HepG2 (cell line): ENCODE results near the gene ANKS6. TPM values are rescaled to one million over a fixed set of nuclear protein-coding genes. Genes with fewer than 3 reads are reported as not detected.

Experiments
- ATAC-seq: fragments of 200-7000 bp; cut with Tn5 transposase; 3 replicates; pipeline ENCODE4 v1.9.1; 2020; ENCODE audit warnings: mild to moderate bottlenecking, moderate library complexity
- BruUV-seq: library from RNA; stranded (reverse); fragments of 400-500 nt; replicated peaks from 2 replicates; lab custom pipeline; 2021; lab: Mats Ljungman, UMichigan
- CTCF ChIA-PET: fragments of 300-600 bp; formaldehyde crosslinking; extraction: SDS; loops from one replicate; lab custom pipeline; 2021; ENCODE audit warnings: low total read pairs, inconsistent platforms, low intra/inter-chr PET ratio; lab: Yijun Ruan, JAX
- POLR2A ChIA-PET: fragments of 350-600 bp; sonication (Branson Sonifier 250); formaldehyde crosslinking; loops from one replicate; lab custom pipeline; 2020; ENCODE audit warnings: antibody characterized with exemption, inconsistent platforms; lab: Yijun Ruan, JAX
- DNase-seq: peaks from one replicate; pipeline ENCODE4 v3.0.0-alpha.2; 2015; ENCODE audit warnings: low spot score
- FAIRE-seq: peaks from 3 replicates; lab custom pipeline; 2011; peaks lifted over from hg19 to GRCh38; lab: Jason Lieb, UNC
- H2AFZ ChIP-seq: one replicate; pipeline ENCODE4 v1.6.1; 2011; ENCODE audit warnings: low read length, inconsistent platforms
- H3K27ac ChIP-seq: fragments of 300-600 bp; 3 replicates; pipeline ENCODE4 v1.8.0; 2011; ENCODE audit warnings: mixed run types, mild to moderate bottlenecking, mixed read lengths, low read length, inconsistent platforms; ENCODE audit not compliant: insufficient read depth; ENCODE audit errors: extremely low read length
- H3K27me3 ChIP-seq, 2 experiments: fragments of 200-600 bp in 1 of 2; 2 replicates in 1 of 2; 3 replicates in 1 of 2; pipeline versions ENCODE4 v1.6.0 to v1.8.0; 2011; ENCODE audit warnings: low read length in 2 of 2, mild to moderate bottlenecking in 2 of 2, moderate library complexity in 2 of 2, inconsistent platforms in 1 of 2; ENCODE audit not compliant: insufficient read depth in 2 of 2, control insufficient read depth in 1 of 2
- H3K36me3 ChIP-seq, 2 experiments: fragments of 200-600 bp in 1 of 2; replicated peaks in 1 of 2; 2 replicates in 1 of 2; 3 replicates in 1 of 2; pipeline versions ENCODE4 v1.5.1 to v1.8.0; 2011; ENCODE audit warnings: low read length in 2 of 2, inconsistent platforms in 1 of 2; ENCODE audit not compliant: insufficient read depth in 2 of 2, control insufficient read depth in 1 of 2
- H3K4me1 ChIP-seq: 2 replicates; pipeline ENCODE4 v1.5.1; 2012; ENCODE audit warnings: low read length, inconsistent platforms; ENCODE audit not compliant: insufficient read depth
- H3K4me2 ChIP-seq: 2 replicates; pipeline ENCODE4 v1.6.0; 2011; ENCODE audit warnings: low read depth, low read length, inconsistent platforms
- H3K4me3 ChIP-seq, 3 experiments: fragments of 200-600 bp in 1 of 3; sonication (generic), shearing (Covaris generic) in 1 of 3; replicated peaks in 1 of 3; 2 replicates each; pipeline ENCODE4 v1.5.1; 2011 to 2016; ENCODE audit warnings: low read length in 3 of 3, inconsistent platforms in 2 of 3, low read depth in 2 of 3, mild to moderate bottlenecking in 2 of 3, control low read depth in 1 of 3, mixed read lengths in 1 of 3; ENCODE audit not compliant: insufficient read depth in 1 of 3
- H3K79me2 ChIP-seq: one replicate; pipeline ENCODE4 v1.6.1; 2011; ENCODE audit warnings: low read length, inconsistent platforms; ENCODE audit not compliant: insufficient read depth
- H3K9ac ChIP-seq: 2 replicates; pipeline ENCODE4 v1.6.0; 2011; ENCODE audit warnings: mild to moderate bottlenecking, low read depth, low read length, inconsistent platforms; ENCODE audit not compliant: insufficient read depth
- H3K9me3 ChIP-seq: 2 replicates; pipeline ENCODE4 v1.5.1; 2012; ENCODE audit warnings: mild to moderate bottlenecking, low read length
- H4K20me1 ChIP-seq: 2 replicates; pipeline ENCODE4 v1.6.0; 2011; ENCODE audit warnings: inconsistent platforms, mild to moderate bottlenecking, low read length, moderate library complexity; ENCODE audit not compliant: insufficient read depth
- ISL2 ChIP-seq: sonication (generic); formaldehyde crosslinking; IDR thresholded peaks from 2 replicates; pipeline ENCODE4 v1.5.0; 2020; ENCODE audit warnings: missing genetic modification reagents
- MAFK ChIP-seq, 2 experiments: IDR thresholded peaks in 1 of 2; conservative IDR thresholded peaks in 1 of 2; 2 replicates each; pipeline ENCODE4 v1.6.1; 2011; ENCODE audit warnings: improper control_type of control experiment in 2 of 2, low read length in 2 of 2
- NFRKB ChIP-seq: fragments of 450-650 bp; IDR thresholded peaks from 2 replicates; pipeline ENCODE4 v1.6.1; 2017
- NR2F2 ChIP-seq: IDR thresholded peaks from 2 replicates; pipeline ENCODE4 v1.6.1; 2012; ENCODE audit warnings: low read depth, inconsistent platforms, borderline replicate concordance
- PCBP2 ChIP-seq: fragments of 200-400 bp; formaldehyde crosslinking; optimal IDR thresholded peaks from 2 replicates; pipeline ENCODE3; 2018; ENCODE audit warnings: low read length, low read depth; ENCODE audit not compliant: poor library complexity, severe bottlenecking
- TGIF2 ChIP-seq: IDR thresholded peaks from 2 replicates; pipeline ENCODE4 v1.6.1; 2016; ENCODE audit warnings: control low read depth, missing compliant biosample characterization
- ZNF780A ChIP-seq: sonication (generic); formaldehyde crosslinking; IDR thresholded peaks from 2 replicates; pipeline ENCODE4 v1.8.0; 2022; ENCODE audit warnings: mild to moderate bottlenecking, missing genetic modification reagents, moderate library complexity
- WGBS: methylation state at CpG from one replicate; pipeline ENCODE4 v1.1.6; 2017; ENCODE audit warnings: low lambda C conversion rate; 5-methylcytosine and 5-hydroxymethylcytosine counted together
- in situ Hi-C: cut with HindIII; loops from 2 replicates; pipeline ENCODE4 v1.10.0; 2017; ENCODE audit warnings: low pct_unique_long_range_greater_than_20kb; ENCODE audit not compliant: extremely low pct_ligation_motif_present
- intact Hi-C: fragments of 100-400 bp; cut with micrococcal nuclease; formaldehyde crosslinking; loops from one replicate; pipeline ENCODE4 v1.10.0; 2022; ENCODE audit not compliant: unreplicated experiment
- polyA plus RNA-seq, 8 experiments: library from polyadenylated mRNA; depleted of rRNA in 3 of 8; stranded (reverse) in 7 of 8; unstranded in 1 of 8; fragments of >200 nt; fragmentation: Illumina TruSeq in 4 of 8; extraction: Trizol in 4 of 8; gene quantifications; 2 replicates each; pipeline versions ENCODE4 v1.2.1 to v1.2.3, GENCODE V29; 2011 to 2016; ENCODE audit warnings: low read depth in 4 of 8, missing spikeins in 1 of 8, mixed read lengths in 1 of 8; ENCODE audit not compliant: insufficient read depth in 1 of 8
- total RNA-seq, 5 experiments: library from RNA; depleted of rRNA; stranded (reverse); fragments of >200 nt; fragmentation: Illumina TruSeq; extraction: Trizol; gene quantifications; 2 replicates each; pipeline ENCODE4 v1.2.3, GENCODE V29; 2016; ENCODE audit warnings: low read depth in 1 of 5
- TF ChIP-seq, protein P1 (sequence below): sonication (generic); formaldehyde crosslinking; IDR thresholded peaks from 2 replicates; pipeline ENCODE4 v1.4.0; 2020; ENCODE audit warnings: missing genetic modification reagents; ENCODE audit errors: not compliant biosample characterization

ANKS6 gene
- total and polyA plus RNA-seq, 2 of the 13 experiments (the other 11 are each of a cell fraction or from before 2014, with no cell fraction given) = 8.8 to 10.7 TPM

DNA sequence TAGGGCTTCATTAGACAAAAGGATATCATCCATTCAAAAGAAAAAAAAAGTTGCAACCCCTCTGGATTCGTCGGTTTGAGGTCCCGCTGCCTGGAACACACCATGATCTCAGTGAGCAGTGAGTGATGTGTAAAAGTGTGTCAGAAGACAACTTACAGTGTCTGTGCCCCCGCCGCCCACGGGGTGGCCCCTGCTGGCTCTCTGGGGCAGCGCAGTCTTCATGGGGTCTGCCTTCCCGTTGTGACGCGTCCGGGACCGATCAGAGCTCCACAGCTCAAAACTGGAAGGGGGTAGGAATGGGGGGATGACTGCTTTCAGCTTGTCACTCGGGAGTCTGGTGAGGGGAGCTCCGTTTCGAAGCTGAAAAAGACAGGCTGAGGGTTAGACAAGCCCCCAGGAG is 22.6 kb downstream of the ANKS6 start:
- Histone ChIP-seq H3K4me1 (peaks cover 17% of the 10 kb centered on the region), H3K36me3 (peaks cover 0 to 1% of the 10 kb centered on the region in 2 experiments; a peak in 1 of 5 replicates)

DNA sequence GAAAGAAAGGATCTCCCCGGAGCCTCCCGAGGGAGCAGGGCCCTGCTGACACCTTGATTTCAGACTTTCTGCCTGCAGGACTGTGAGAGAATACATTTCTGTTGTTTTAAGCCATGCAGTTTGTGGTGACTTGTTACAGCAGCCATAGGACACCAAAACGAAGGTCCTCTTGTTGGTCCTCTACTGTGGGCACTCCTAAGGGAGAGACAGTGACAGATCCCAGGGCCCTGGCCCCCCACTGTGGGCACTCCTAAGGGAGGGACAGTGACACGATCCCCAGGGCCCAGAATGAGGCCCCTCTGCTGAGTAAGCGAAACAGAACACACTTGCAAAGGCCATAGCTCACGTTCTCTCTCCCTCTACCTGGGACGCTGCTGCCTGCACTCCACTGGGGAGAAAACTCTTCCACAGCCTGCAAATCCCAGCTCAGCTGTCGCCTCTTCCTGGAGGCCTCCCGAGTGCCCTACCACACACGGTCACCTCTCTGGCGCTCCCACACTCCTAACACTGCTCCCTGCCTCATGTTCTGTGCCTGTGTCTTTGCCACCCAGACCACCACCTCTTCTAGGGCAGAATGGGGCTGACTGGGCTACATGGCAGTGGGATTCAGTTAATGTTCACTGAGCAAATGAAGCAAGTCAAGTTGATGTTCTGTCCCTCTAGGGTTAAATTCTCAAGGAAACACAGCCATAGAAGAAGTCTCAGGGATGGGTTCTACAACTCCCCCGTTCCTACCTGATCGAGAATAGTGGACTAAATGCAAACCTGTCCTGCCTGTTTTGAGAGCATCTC is 23.8 kb downstream of the ANKS6 start:
- Histone ChIP-seq H3K4me1 (peaks cover 11% of the 10 kb centered on the region), H2AFZ (no peak overlapping the region), H3K9me3 (no peaks in the 10 kb centered on the region), H3K4me3 (no peak overlapping the region), H3K9ac (no peak overlapping the region), H3K27me3 (no peaks in the 10 kb centered on the region), H3K27ac (no peak overlapping the region), H3K36me3 (peaks cover 0 to 2% of the 10 kb centered on the region in 2 experiments; a peak in 2 of 5 replicates), H3K79me2 (no peaks in the 10 kb centered on the region)
- BruUV-seq = no TSS peak
- DNase-seq (no peak), FAIRE-seq (no peak)
- intact Hi-C loops (no loop called here), in situ Hi-C loops (no loop called here)
- 91% methylated on average over 10 of the region's 13 CpGs for WGBS
- POLR2A ChIA-PET = no interaction called here
- CTCF ChIA-PET = no interaction called here
- no peak for TF ChIP-seq PCBP2
- peak; percentile 57 to 62 for TF ChIP-seq MAFK (conservative IDR thresholded peaks at IDR 0.05 in 1 of 2, IDR thresholded peaks at IDR 0.05 in 1 of 2; ENCODE audit: low read length in 2 of 2)
- no peak for TF ChIP-seq ZNF780A (CRISPR knock-in tag)
- TF ChIP-seq, all 625 proteins: peak for 1
- ATAC-seq = no peak
- Histone ChIP-seq H3K4me2 (no peak overlapping the region), H4K20me1 (no peaks in the 10 kb centered on the region; the same call in 1 of the 2 replicates)

More for the DNA sequence above, 22.6 kb downstream of the ANKS6 start:
- WGBS = 96% methylated on average over 8 of the region's 15 CpGs
- POLR2A ChIA-PET = no interaction called here
- no peak overlapping the region for H3K27ac ChIP-seq
- no peak overlapping the region for H3K4me3 ChIP-seq
- H3K4me2 ChIP-seq = no peak overlapping the region
- no peak; the same call in 2 of the 3 replicates for ATAC-seq
- H3K9ac ChIP-seq = no peak overlapping the region
- no peak for DNase-seq
- H3K9me3 ChIP-seq = no peaks in the 10 kb centered on the region
- H3K79me2 ChIP-seq = no peaks in the 10 kb centered on the region
- BruUV-seq = no TSS peak
- intact Hi-C loops = no loop called here
- TF ChIP-seq TGIF2 (CRISPR knock-in tag) (no peak), NR2F2 (no peak), NFRKB (no peak), ISL2 (CRISPR knock-in tag) (no peak)
- TF ChIP-seq, protein P1, sequence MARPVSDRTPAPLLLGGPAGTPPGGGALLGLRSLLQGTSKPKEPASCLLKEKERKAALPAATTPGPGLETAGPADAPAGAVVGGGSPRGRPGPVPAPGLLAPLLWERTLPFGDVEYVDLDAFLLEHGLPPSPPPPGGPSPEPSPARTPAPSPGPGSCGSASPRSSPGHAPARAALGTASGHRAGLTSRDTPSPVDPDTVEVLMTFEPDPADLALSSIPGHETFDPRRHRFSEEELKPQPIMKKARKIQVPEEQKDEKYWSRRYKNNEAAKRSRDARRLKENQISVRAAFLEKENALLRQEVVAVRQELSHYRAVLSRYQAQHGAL (CRISPR knock-in tag) = no peak
- TF ChIP-seq, all 625 proteins: peak for 0
- Histone ChIP-seq H4K20me1 (no peaks in the 10 kb centered on the region; the same call in 1 of the 2 replicates), H2AFZ (no peak overlapping the region), H3K27me3 (no peaks in the 10 kb centered on the region)
- in situ Hi-C loops = no loop called here
- no peak for FAIRE-seq
- CTCF ChIA-PET = no interaction called here
